Activated CD4-positive, alpha-beta T cell treated with anti-CD3 and anti-CD28 coated beads for 36 hours (primary cell): ENCODE data around the gene C1orf159. TPM values are rescaled to one million over a fixed set of nuclear protein-coding genes. Genes with fewer than 3 reads are reported as not detected.
A peak's percentile ranks its signal among the peaks of the same experiment; 100 is the strongest.

Experiments used
- ATAC-seq: fragments of 200-7000 bp; cut with Tn5 transposase; one replicate; pipeline ENCODE4 v1.10.0; 2021; ENCODE audit warnings: mild to moderate bottlenecking, moderate library complexity
- CTCF ChIA-PET: fragments of 350-600 bp; sonication (Branson Sonifier 250); formaldehyde crosslinking; loops from one replicate; lab custom pipeline; 2021; ENCODE audit warnings: antibody characterized with exemption; lab: Charles Lee
- POLR2A ChIA-PET: fragments of 350-600 bp; sonication (Branson Sonifier 250); formaldehyde crosslinking; loops from one replicate; lab custom pipeline; 2021; ENCODE audit warnings: antibody characterized with exemption, inconsistent platforms; lab: Charles Lee
- DNase-seq: peaks from one replicate; pipeline ENCODE4 v3.0.0-alpha.2; 2020
- H3K27ac Mint-ChIP-seq: one replicate; pipeline ENCODE4 v1.8.0; 2021; ENCODE audit warnings: mixed read lengths
- H3K27me3 Mint-ChIP-seq: one replicate; pipeline ENCODE4 v1.8.0; 2021; ENCODE audit warnings: mixed read lengths
- H3K36me3 Mint-ChIP-seq: one replicate; pipeline ENCODE4 v1.8.0; 2021; ENCODE audit warnings: low read depth, mixed read lengths
- H3K4me1 Mint-ChIP-seq: one replicate; pipeline ENCODE4 v1.8.0; 2021; ENCODE audit warnings: mixed read lengths
- H3K4me3 Mint-ChIP-seq: one replicate; pipeline ENCODE4 v1.8.0; 2021; ENCODE audit warnings: mild to moderate bottlenecking, moderate library complexity, mixed read lengths
- H3K9me3 Mint-ChIP-seq: one replicate; pipeline ENCODE4 v1.8.0; 2021; ENCODE audit warnings: low read depth, mixed read lengths
- intact Hi-C, 2 experiments: fragments of 100-400 bp; cut with DNase I in 1 of 2; cut with micrococcal nuclease in 1 of 2; formaldehyde crosslinking; loops; one replicate each; pipeline versions ENCODE4 v1.14.2 to v1.15.1; 2022 to 2024; cut with DNase I, micrococcal nuclease
- total RNA-seq, 2 experiments: library from RNA; stranded (reverse); gene quantifications; one replicate each; pipeline ENCODE4 v1.2.3, GENCODE V29; 2021

Gene C1orf159
- total RNA-seq, 2 experiments from 2014 or later: 11.3 to 13.5 TPM

- CTCF ChIA-PET: no interaction called here
- no peaks in the 10 kb centered on the region for H3K9me3 Mint-ChIP-seq
- H3K27ac Mint-ChIP-seq: no peak overlapping the region
- intact Hi-C loops: loop anchor here in 1 of 2 experiments (5.0 kb wide), 1 partner anchor 66 kb away; the partner anchor contains the start of gene TNFRSF18
- H3K36me3 Mint-ChIP-seq: no peaks in the 10 kb centered on the region
- DNase-seq: no peak
- H3K4me1 Mint-ChIP-seq: peaks cover 23% of the 10 kb centered on the region
- ATAC-seq: no peak
- H3K4me3 Mint-ChIP-seq: no peak overlapping the region
- POLR2A ChIA-PET: no interaction called here
- no peaks in the 10 kb centered on the region for H3K27me3 Mint-ChIP-seq
Observed at GRCh38 chr1:1141244-1141910, 25.5 kb upstream of the C1orf159 start.

- intact Hi-C loops: loop anchor here in 1 of 2 experiments (5.0 kb wide), 1 partner anchor 67 kb away; the partner anchor contains the start of gene TNFRSF18
- Mint-ChIP-seq H3K27me3 (no peaks in the 10 kb centered on the region), H3K9me3 (no peaks in the 10 kb centered on the region), H3K4me3 (no peak overlapping the region), H3K36me3 (no peaks in the 10 kb centered on the region), H3K27ac (no peak overlapping the region), H3K4me1 (peaks cover 23% of the 10 kb centered on the region)
- ChIA-PET POLR2A (no interaction called here), CTCF (no interaction called here)
- DNase-seq (no peak), ATAC-seq (no peak)
Observed at GRCh38 chr1:1140673-1141072, 24.8 kb upstream of the C1orf159 start.

GRCh38 chr1:1137256-1138045, 21.6 kb upstream of the C1orf159 start:
- H3K27ac Mint-ChIP-seq: peak overlapping the region; percentile 85
- H3K27me3 Mint-ChIP-seq: no peaks in the 10 kb centered on the region
- peaks cover 10% of the 10 kb centered on the region for H3K4me1 Mint-ChIP-seq
- POLR2A ChIA-PET: no interaction called here
- intact Hi-C loops: no loop called here
- H3K36me3 Mint-ChIP-seq: no peaks in the 10 kb centered on the region
- ATAC-seq (peak; percentile 82), DNase-seq (peak; percentile 81)
- no peaks in the 10 kb centered on the region for H3K9me3 Mint-ChIP-seq
- CTCF ChIA-PET: no interaction called here
- peak overlapping the region; percentile 46 for H3K4me3 Mint-ChIP-seq

- H3K27ac Mint-ChIP-seq: no peak overlapping the region
- no peak for DNase-seq
- no peak overlapping the region for H3K4me3 Mint-ChIP-seq
- no peaks in the 10 kb centered on the region for H3K27me3 Mint-ChIP-seq
- intact Hi-C loops: no loop called here
- POLR2A ChIA-PET: interaction anchor here (0.6 kb wide), 1 partner anchor 21 kb away, joined by 3 read pairs; the partner anchor contains the start of gene C1orf159
- H3K9me3 Mint-ChIP-seq: no peaks in the 10 kb centered on the region
- ATAC-seq: peak; percentile 8
- peaks cover 6% of the 10 kb centered on the region for H3K4me1 Mint-ChIP-seq
- H3K36me3 Mint-ChIP-seq: no peaks in the 10 kb centered on the region
- CTCF ChIA-PET: interaction anchor here (0.8 to 1.4 kb wide), 2 partner anchors 15 to 25 kb away, joined by 3 to 5 read pairs; no protein-coding TSS in a partner anchor
Observed at GRCh38 chr1:1136547-1137230, 20.8 kb upstream of the C1orf159 start.

- CTCF ChIA-PET: interaction anchor here (0.8 to 1.4 kb wide), 2 partner anchors 14 to 26 kb away, joined by 3 to 5 read pairs; no protein-coding TSS in a partner anchor
- Mint-ChIP-seq H3K27me3 (no peaks in the 10 kb centered on the region), H3K27ac (no peak overlapping the region), H3K9me3 (no peaks in the 10 kb centered on the region), H3K4me3 (no peak overlapping the region), H3K36me3 (no peaks in the 10 kb centered on the region), H3K4me1 (peaks cover 6% of the 10 kb centered on the region)
- intact Hi-C loops: no loop called here
- no peak for ATAC-seq
- no peak for DNase-seq
- POLR2A ChIA-PET: interaction anchor here (0.6 kb wide), 1 partner anchor 20 kb away, joined by 3 read pairs; the partner anchor contains the start of gene C1orf159
Observed at GRCh38 chr1:1135339-1136136, 19.6 kb upstream of the C1orf159 start.

- H3K4me3 Mint-ChIP-seq: no peak overlapping the region
- DNase-seq: no peak
- H3K27me3 Mint-ChIP-seq: no peaks in the 10 kb centered on the region
- no peaks in the 10 kb centered on the region for H3K9me3 Mint-ChIP-seq
- no peak for ATAC-seq
- no peaks in the 10 kb centered on the region for H3K36me3 Mint-ChIP-seq
- intact Hi-C loops: no loop called here
- H3K27ac Mint-ChIP-seq: no peak overlapping the region
- peaks cover 6% of the 10 kb centered on the region for H3K4me1 Mint-ChIP-seq
- POLR2A ChIA-PET: no interaction called here
- CTCF ChIA-PET: no interaction called here
Observed at GRCh38 chr1:1134300-1134970, 18.5 kb upstream of the C1orf159 start.

GRCh38 chr1:1132956-1133750, 17.3 kb upstream of the C1orf159 start:
- intact Hi-C loops: no loop called here
- no peak overlapping the region for H3K27ac Mint-ChIP-seq
- no peak overlapping the region for H3K4me3 Mint-ChIP-seq
- H3K4me1 Mint-ChIP-seq: peaks cover 6% of the 10 kb centered on the region
- DNase-seq (no peak), ATAC-seq (no peak)
- POLR2A ChIA-PET: no interaction called here
- H3K36me3 Mint-ChIP-seq: no peaks in the 10 kb centered on the region
- H3K27me3 Mint-ChIP-seq: no peaks in the 10 kb centered on the region
- CTCF ChIA-PET: no interaction called here
- H3K9me3 Mint-ChIP-seq: no peaks in the 10 kb centered on the region

- CTCF ChIA-PET: no interaction called here
- Mint-ChIP-seq H3K4me3 (no peak overlapping the region), H3K27ac (no peak overlapping the region)
Observed at GRCh38 chr1:1132042-1132950, 16.4 kb upstream of the C1orf159 start.

More at GRCh38 chr1:1132042-1132950, 16.4 kb upstream of the C1orf159 start:
- no peak for ATAC-seq
- no peak for DNase-seq
- no peaks in the 10 kb centered on the region for H3K36me3 Mint-ChIP-seq
- POLR2A ChIA-PET: no interaction called here
- intact Hi-C loops: no loop called here
- H3K4me1 Mint-ChIP-seq: peaks cover under 1% of the 10 kb centered on the region
- no peaks in the 10 kb centered on the region for H3K9me3 Mint-ChIP-seq
- no peaks in the 10 kb centered on the region for H3K27me3 Mint-ChIP-seq
